Mammary epithelial cell (primary cell): ENCODE data around the gene HP1BP3.

Experiments
- EZH2 ChIP-seq: IDR thresholded peaks from 2 replicates; pipeline ENCODE4 v1.6.1; 2012; ENCODE audit warnings: low read length, inconsistent platforms, borderline replicate concordance
- TF ChIP-seq, protein P1 (sequence below), 2 donors: IDR thresholded peaks in 1 of 2; conservative IDR thresholded peaks in 1 of 2; 2 replicates each; pipeline ENCODE4 v1.5.1; 2011 to 2012; ENCODE audit warnings: inconsistent platforms in 2 of 2, low read length in 2 of 2, mild to moderate bottlenecking in 2 of 2, control low read depth in 1 of 2, low read depth in 1 of 2; ENCODE audit not compliant: insufficient read depth in 1 of 2; ENCODE audit errors: extremely low read depth in 1 of 2

DNA sequence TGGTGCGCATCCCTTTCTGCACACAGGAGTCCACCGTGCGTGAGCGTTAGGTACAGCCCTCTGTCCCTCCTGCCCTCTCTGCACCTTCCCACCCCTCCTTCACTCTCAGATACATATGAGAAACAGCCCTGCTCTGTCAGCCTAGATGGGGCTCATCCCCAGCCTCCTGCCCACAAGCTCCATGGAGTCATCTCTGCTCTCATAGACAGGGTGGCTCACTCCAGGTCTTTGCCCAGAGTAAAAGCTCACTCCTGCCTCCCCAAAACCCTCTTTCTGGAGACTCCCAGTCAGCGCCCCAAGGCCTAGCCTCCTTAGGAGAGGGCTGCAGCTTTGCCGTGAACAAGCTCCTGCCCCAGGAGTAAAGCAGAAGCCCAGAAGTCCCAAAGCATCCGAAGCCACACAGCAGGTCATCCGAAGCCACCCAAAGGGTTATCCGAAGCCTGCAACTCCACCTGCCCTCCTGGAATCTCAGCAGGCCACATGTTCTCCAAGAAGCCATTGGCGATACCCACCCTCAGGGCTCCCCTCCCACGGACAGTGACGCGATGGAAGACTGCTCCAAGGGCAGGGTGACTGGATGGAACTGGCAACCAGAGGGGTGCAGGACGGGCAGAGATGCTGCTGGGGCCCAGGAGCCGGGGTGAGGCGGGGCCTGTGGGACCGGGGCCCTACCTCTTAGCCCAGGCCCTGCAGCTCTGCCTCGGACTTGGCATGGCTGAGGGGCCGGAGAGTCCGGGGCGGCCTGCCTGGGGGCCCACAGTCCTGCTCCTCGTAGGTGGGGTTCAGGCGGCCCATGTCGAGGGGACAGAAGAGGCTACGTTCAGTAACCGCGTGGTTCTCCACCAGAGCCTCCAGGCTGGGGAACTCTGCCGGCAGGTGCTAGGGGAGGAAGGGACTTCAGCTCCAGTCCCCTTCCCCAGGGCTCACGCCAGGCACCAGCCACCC lies 65.7 kb downstream of the HP1BP3 start:
- TF ChIP-seq, protein P1, sequence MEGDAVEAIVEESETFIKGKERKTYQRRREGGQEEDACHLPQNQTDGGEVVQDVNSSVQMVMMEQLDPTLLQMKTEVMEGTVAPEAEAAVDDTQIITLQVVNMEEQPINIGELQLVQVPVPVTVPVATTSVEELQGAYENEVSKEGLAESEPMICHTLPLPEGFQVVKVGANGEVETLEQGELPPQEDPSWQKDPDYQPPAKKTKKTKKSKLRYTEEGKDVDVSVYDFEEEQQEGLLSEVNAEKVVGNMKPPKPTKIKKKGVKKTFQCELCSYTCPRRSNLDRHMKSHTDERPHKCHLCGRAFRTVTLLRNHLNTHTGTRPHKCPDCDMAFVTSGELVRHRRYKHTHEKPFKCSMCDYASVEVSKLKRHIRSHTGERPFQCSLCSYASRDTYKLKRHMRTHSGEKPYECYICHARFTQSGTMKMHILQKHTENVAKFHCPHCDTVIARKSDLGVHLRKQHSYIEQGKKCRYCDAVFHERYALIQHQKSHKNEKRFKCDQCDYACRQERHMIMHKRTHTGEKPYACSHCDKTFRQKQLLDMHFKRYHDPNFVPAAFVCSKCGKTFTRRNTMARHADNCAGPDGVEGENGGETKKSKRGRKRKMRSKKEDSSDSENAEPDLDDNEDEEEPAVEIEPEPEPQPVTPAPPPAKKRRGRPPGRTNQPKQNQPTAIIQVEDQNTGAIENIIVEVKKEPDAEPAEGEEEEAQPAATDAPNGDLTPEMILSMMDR (conservative IDR thresholded peaks at IDR 0.05 in 1 of 2, IDR thresholded peaks at IDR 0.05 in 1 of 2; ENCODE audit: extremely low read depth in 1 of 2, insufficient read depth in 1 of 2, low read depth in 1 of 2, low read length in 2 of 2) = no peak
- no peak for TF ChIP-seq EZH2
